GM19452 (cell line): ENCODE results near the gene BST1.
"Not testable (repeated sequence)": the region's sequence is repeated elsewhere in the genome, so short reads cannot be mapped to it uniquely, and the experiment has no call there.

ENCODE experiments used
- ATAC-seq: cut with Tn5 transposase; IDR thresholded peaks from one replicate; pipeline ENCODE4 v1.9.1; 2021; ENCODE audit not compliant: unreplicated experiment

BST1 gene

GRCh38 chr4:15706646-15707362 lies 3.9 kb downstream of the BST1 start:
- no peak for ATAC-seq

GRCh38 chr4:15707363-15707715 lies 4.5 kb downstream of the BST1 start:
- ATAC-seq: no peak

GRCh38 chr4:15711762-15712161 lies 8.9 kb downstream of the BST1 start:
- ATAC-seq: no peak

- no peak for ATAC-seq
These were observed 9.3 kb downstream of the BST1 start for GRCh38 chr4:15712214-15712613.

GRCh38 chr4:15714141-15714540 lies 11.3 kb downstream of the BST1 start:
- no peak for ATAC-seq

- ATAC-seq: no peak
These were observed 12.0 kb downstream of the BST1 start for GRCh38 chr4:15714646-15715435.

GRCh38 chr4:15716115-15716514 lies 13.2 kb downstream of the BST1 start:
- no peak for ATAC-seq

- no peak for ATAC-seq
These were observed 14.2 kb downstream of the BST1 start for GRCh38 chr4:15717086-15717485.

- no peak for ATAC-seq
These were observed 15.0 kb downstream of the BST1 start for GRCh38 chr4:15717657-15718416.

GRCh38 chr4:15718465-15718864 lies 15.6 kb downstream of the BST1 start:
- no peak for ATAC-seq

GRCh38 chr4:15718959-15719358 lies 16.1 kb downstream of the BST1 start:
- ATAC-seq: no peak

GRCh38 chr4:15719506-15719905 lies 16.6 kb downstream of the BST1 start:
- ATAC-seq: no peak

GRCh38 chr4:15720851-15721250 lies 18.0 kb downstream of the BST1 start:
- no peak for ATAC-seq

GRCh38 chr4:15725608-15726007 lies 22.7 kb downstream of the BST1 start:
- ATAC-seq: no peak

- ATAC-seq: peak; percentile 57
These were observed 27.2 kb downstream of the BST1 start for GRCh38 chr4:15729910-15730533.

- not testable (repeated sequence) for ATAC-seq
These were observed 30.2 kb downstream of the BST1 start for GRCh38 chr4:15733061-15733460.

- no peak for ATAC-seq
These were observed 32.7 kb downstream of the BST1 start for GRCh38 chr4:15735536-15735935.

GRCh38 chr4:15736514-15737050 lies 33.7 kb downstream of the BST1 start:
- no peak for ATAC-seq

GRCh38 chr4:15737255-15737654 lies 34.4 kb downstream of the BST1 start:
- no peak for ATAC-seq

GRCh38 chr4:15738877-15739276 lies 36.0 kb downstream of the BST1 start:
- no peak for ATAC-seq

GRCh38 chr4:15740764-15741404 lies 38.0 kb downstream of the BST1 start:
- no peak for ATAC-seq
